ENCODE measurements around the gene FFAR3. TPM values are rescaled to one million over a fixed set of nuclear protein-coding genes. Genes with fewer than 3 reads are reported as not detected.

FFAR3 gene
- total RNA-seq, 1 donor from 2014 or later: not detected

DNA sequence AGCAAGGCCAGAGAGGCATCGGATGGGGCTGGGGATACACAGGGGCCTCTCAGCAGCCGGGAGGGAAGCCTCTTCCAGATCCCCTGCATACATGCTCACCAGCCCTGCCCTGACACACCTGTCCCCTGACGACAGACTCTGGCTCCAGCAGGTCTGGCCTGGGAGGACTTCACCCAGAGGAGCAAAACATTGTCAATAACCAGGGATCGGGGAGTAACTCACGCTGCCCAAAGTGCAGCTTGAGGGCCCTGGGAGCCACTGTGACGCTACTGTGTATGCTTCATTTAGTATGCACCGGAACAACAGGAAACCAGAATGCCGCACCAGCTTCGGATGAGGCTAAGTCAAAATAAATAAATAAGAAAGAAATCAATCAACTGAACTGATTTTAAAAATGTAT is 41.7 kb upstream of the FFAR3 start:
- DNase-seq (ENCODE audit: low spot score): no peak
- Mint-ChIP-seq H3K4me3 (ENCODE audit: unreplicated experiment) (no peak overlapping the region), H3K9me3 (ENCODE audit: low read depth) (no peaks in the 10 kb centered on the region), H3K36me3 (ENCODE audit: low read depth) (no peaks in the 10 kb centered on the region), H3K27me3 (ENCODE audit: low read depth) (no peaks in the 10 kb centered on the region), H3K27ac (ENCODE audit: unreplicated experiment) (no peak overlapping the region), H3K4me1 (ENCODE audit: low read depth) (peaks cover 13% of the 10 kb centered on the region)
- TF ChIP-seq, protein P1, sequence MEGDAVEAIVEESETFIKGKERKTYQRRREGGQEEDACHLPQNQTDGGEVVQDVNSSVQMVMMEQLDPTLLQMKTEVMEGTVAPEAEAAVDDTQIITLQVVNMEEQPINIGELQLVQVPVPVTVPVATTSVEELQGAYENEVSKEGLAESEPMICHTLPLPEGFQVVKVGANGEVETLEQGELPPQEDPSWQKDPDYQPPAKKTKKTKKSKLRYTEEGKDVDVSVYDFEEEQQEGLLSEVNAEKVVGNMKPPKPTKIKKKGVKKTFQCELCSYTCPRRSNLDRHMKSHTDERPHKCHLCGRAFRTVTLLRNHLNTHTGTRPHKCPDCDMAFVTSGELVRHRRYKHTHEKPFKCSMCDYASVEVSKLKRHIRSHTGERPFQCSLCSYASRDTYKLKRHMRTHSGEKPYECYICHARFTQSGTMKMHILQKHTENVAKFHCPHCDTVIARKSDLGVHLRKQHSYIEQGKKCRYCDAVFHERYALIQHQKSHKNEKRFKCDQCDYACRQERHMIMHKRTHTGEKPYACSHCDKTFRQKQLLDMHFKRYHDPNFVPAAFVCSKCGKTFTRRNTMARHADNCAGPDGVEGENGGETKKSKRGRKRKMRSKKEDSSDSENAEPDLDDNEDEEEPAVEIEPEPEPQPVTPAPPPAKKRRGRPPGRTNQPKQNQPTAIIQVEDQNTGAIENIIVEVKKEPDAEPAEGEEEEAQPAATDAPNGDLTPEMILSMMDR (IDR thresholded peaks at IDR 0.05): no peak

DNA sequence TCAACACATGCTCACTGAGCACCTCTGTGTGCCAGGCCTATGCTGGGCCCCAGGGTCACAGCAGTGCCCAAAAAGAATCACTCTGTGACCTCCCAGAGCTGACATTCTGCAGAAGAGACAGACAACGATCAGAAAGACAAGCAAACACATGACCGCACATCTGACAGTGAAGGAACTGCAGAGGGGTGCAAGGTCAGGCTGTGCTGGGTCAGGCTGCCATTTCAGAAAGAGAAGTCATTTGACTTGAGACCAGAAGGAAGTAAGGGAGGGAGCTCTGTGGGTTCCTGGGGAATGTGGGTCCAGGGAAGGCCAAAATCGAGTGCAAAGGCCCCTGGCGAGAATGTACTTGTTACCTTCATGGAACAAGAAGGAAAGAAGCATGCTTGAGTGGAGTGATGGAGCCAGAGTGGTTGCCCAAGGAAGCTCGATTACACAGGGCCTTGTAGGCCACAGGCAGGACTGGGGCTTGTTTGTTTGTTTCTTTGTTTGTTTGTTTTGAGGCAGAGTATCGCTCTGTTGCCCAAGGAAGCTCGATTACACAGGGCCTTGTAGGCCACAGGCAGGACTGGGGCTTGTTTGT is 40.7 kb upstream of the FFAR3 start:
- H3K4me1 Mint-ChIP-seq (ENCODE audit: low read depth): peaks cover 13% of the 10 kb centered on the region
- TF ChIP-seq, protein P1 (IDR thresholded peaks at IDR 0.05): no peak
- H3K4me3 Mint-ChIP-seq (ENCODE audit: unreplicated experiment): no peak overlapping the region
- no peak for DNase-seq (ENCODE audit: low spot score)
- no peak overlapping the region for H3K27ac Mint-ChIP-seq (ENCODE audit: unreplicated experiment)
- peaks cover 2% of the 10 kb centered on the region for H3K27me3 Mint-ChIP-seq (ENCODE audit: low read depth)
- peaks cover 3% of the 10 kb centered on the region for H3K9me3 Mint-ChIP-seq (ENCODE audit: low read depth)
- H3K36me3 Mint-ChIP-seq (ENCODE audit: low read depth): no peaks in the 10 kb centered on the region

DNA sequence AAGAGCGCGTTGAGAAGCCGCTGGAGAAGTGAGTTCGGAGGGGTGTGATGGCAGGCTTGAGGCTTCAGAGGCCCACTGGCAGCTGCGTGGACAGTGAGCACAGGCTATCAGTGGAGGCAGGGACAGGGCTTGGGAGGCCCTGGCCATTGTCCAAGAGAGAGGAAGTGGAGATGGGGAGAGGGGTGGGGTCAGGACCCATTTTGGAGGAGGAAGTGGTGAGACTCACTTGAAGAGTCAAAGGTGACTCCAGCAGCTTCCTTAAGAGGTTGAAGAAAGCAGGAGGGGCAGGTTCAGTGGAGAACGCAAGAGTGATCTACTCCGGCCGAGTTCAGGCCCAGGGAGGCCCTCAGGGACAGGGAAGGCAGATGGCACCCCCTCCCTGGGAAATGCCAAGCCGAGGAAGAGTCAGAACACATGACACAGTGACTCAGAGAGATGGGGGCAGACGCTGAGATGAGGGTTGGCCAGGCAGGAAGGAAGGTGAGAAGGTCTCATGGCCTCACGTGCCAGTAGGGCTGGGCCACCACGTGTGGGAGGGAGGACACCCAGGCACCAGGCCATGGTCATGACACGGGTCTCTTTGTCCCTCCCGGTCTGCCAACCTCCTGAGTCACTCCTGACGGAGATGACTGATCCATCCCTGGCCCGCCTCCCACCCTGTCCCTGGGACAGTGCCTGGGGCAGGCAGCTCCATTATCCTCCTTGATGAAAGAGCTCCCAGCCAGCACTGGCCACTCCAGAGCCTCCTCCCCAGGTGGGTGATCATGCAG is 39.4 kb upstream of the FFAR3 start:
- Mint-ChIP-seq H3K9me3 (ENCODE audit: low read depth) (peaks cover 3% of the 10 kb centered on the region), H3K4me3 (ENCODE audit: unreplicated experiment) (no peak overlapping the region), H3K27ac (ENCODE audit: unreplicated experiment) (peak overlapping the region; percentile 63), H3K36me3 (ENCODE audit: low read depth) (no peaks in the 10 kb centered on the region), H3K4me1 (ENCODE audit: low read depth) (peaks cover 11% of the 10 kb centered on the region), H3K27me3 (ENCODE audit: low read depth) (peaks cover 2% of the 10 kb centered on the region)
- DNase-seq (ENCODE audit: low spot score): no peak
- TF ChIP-seq, protein P1 (IDR thresholded peaks at IDR 0.05): no peak

DNA sequence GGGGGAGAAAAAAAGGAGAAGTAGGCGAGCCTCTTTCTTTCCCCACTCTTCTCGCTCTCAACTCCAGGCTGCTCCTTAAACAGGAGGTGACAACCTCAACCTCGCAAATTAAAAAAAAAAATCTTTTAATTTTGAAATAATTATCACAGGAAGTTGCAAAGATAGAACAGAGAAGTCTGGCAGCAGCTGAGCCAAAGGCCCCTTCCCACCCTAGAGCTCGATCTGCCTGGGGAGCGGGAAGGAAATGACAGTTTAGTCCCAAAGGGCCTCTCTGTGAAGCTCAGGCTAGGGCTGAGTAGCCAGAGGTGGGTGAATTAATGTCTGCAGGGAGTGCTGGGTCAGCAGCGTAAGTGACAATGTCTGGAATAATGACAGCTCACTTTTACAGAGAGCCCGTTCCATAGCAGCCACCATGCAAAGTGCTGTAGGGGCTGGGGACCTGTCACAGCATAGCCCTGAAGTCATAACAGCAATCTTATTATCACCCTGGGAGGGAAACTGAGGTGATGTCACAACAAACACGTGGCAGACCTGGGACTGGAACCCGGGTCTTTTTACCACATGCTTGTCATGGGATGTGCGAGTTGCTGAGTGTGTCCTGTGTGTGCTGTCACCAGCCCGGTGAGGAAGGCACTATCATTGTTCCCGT is 38.1 kb upstream of the FFAR3 start:
- no peak overlapping the region for H3K27ac Mint-ChIP-seq (ENCODE audit: unreplicated experiment)
- H3K36me3 Mint-ChIP-seq (ENCODE audit: low read depth): no peaks in the 10 kb centered on the region
- TF ChIP-seq, protein P1 (IDR thresholded peaks at IDR 0.05): no peak
- H3K9me3 Mint-ChIP-seq (ENCODE audit: low read depth): peaks cover 3% of the 10 kb centered on the region
- H3K27me3 Mint-ChIP-seq (ENCODE audit: low read depth): peaks cover 6% of the 10 kb centered on the region
- H3K4me1 Mint-ChIP-seq (ENCODE audit: low read depth): peaks cover 11% of the 10 kb centered on the region
- no peak for DNase-seq (ENCODE audit: low spot score)
- H3K4me3 Mint-ChIP-seq (ENCODE audit: unreplicated experiment): no peak overlapping the region

DNA sequence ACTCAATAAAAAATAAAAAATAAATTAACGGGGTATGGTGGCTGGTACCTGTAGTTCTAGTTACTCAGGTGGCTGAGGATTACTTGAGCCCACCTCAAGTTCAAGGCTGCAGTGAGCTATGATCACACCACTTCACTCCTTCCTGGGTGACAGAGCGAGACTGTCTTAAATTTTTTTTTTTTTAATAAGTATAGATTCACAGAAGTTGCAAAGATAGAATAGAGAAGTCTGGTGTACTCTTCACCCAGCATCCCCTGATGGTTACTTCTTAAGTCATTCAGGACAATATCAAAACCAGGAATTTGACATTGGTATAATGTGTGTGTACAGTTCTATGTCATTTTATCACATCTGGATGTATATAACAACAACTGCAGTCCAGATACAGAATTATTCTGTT is 37.0 kb upstream of the FFAR3 start:
- Mint-ChIP-seq H3K27ac (ENCODE audit: unreplicated experiment) (no peak overlapping the region), H3K9me3 (ENCODE audit: low read depth) (peaks cover 3% of the 10 kb centered on the region)

More for the DNA sequence above, 37.0 kb upstream of the FFAR3 start:
- no peak for DNase-seq (ENCODE audit: low spot score)
- Mint-ChIP-seq H3K36me3 (ENCODE audit: low read depth) (no peaks in the 10 kb centered on the region), H3K4me3 (ENCODE audit: unreplicated experiment) (no peak overlapping the region), H3K27me3 (ENCODE audit: low read depth) (peaks cover 12% of the 10 kb centered on the region), H3K4me1 (ENCODE audit: low read depth) (peaks cover 11% of the 10 kb centered on the region)
- TF ChIP-seq, protein P1 (IDR thresholded peaks at IDR 0.05): no peak
